ENCODE results near the gene COL26A1. TPM values are rescaled to one million over a fixed set of nuclear protein-coding genes. Genes with fewer than 3 reads are reported as not detected.

The COL26A1 gene
- total RNA-seq, 3 donors from 2014 or later = not detected

DNA sequence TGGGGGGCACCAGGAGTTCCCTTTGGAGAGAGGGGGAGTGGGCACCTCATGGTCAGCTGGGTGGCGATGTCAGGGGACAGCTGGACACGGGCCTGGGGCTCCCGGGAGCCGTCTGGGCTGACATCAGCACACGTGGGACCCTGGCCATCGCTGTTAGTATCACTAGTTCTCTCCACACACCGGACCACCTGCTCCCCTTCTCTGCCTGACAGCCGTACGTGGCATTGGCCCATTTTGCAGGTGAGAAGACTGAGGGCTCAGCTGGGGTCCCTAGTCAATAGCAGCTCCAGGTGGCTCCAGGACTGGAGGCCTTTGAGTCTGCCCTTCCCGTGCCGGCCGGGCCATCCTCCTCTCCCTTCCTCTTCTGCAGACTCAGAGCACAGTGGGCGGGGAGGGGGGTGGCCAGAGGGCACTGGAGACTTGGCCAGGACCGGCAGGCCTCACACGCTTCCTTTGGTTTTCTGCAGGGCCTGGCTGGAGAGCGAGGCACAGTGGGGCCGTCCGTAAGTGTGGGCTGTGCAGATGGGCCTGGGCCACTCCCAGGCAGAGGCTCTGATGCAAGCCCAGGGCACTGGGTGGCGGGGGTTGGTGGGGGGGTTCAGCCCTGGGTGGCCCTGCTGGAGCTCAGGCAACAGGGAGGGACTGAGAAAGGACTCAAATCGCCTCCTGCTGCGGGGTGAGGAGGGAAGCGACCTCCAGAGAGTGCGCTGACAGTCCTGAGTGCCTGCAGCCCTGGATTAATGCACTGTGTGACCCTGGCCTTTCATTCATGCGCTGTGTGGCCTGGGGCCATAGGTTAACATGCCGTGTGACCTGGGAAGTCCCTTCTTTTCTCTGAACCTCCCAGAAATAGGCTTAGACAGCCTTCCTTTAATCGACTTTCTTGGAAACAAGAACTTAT lies 188.2 kb downstream of the COL26A1 start:
- ATAC-seq = peak; percentile 22
- intact Hi-C loops (cut with DNase I, micrococcal nuclease) = no loop called here
- Histone ChIP-seq H3K36me3 (ENCODE audit: low read depth) (no peaks in the 10 kb centered on the region), H3K9me3 (no peaks in the 10 kb centered on the region), H3K4me3 (no peak overlapping the region), H3K4me1 (ENCODE audit: low read depth) (no peaks in the 10 kb centered on the region)
- TF ChIP-seq, protein P1, sequence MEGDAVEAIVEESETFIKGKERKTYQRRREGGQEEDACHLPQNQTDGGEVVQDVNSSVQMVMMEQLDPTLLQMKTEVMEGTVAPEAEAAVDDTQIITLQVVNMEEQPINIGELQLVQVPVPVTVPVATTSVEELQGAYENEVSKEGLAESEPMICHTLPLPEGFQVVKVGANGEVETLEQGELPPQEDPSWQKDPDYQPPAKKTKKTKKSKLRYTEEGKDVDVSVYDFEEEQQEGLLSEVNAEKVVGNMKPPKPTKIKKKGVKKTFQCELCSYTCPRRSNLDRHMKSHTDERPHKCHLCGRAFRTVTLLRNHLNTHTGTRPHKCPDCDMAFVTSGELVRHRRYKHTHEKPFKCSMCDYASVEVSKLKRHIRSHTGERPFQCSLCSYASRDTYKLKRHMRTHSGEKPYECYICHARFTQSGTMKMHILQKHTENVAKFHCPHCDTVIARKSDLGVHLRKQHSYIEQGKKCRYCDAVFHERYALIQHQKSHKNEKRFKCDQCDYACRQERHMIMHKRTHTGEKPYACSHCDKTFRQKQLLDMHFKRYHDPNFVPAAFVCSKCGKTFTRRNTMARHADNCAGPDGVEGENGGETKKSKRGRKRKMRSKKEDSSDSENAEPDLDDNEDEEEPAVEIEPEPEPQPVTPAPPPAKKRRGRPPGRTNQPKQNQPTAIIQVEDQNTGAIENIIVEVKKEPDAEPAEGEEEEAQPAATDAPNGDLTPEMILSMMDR (IDR thresholded peaks at IDR 0.05) = no peak
- no peak for DNase-seq

DNA sequence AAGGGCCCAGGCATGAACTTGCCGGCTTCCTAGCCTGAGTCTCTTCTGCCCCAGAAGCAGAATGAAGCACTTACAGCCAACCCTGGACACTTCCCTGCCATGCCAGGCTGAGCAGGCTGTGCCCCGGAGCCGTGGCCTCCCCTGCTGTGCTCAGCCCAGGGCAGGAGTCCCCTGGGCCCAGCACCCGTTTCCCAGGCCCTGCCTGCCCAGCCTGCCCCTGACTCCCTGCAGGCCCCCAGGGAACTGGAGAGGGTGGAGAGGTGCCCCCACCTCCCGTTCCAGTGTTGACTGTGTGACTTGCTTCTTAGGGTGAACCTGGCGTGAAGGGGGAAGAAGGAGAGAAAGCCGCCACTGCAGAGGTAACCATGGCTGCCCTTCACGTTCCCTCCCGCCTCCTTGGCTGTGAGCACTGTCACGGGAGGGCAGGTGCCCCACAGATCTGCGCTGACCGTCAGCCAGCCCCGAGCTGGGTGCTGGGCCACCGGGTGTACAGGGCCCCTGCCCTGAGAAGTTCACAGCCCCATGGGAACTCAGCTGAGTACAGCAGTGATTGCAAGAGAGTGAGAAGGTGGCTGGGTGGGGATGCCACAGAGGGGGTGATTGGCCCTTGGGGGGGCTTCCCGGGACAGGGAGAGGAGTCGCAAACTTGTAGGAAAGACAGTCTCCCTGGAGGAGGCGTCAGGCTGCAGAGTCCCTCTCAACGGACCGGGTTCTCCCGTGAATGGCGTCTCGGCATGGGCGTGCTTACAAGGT lies 190.5 kb downstream of the COL26A1 start:
- Histone ChIP-seq H3K9me3 (no peaks in the 10 kb centered on the region), H3K4me3 (no peak overlapping the region), H3K36me3 (ENCODE audit: low read depth) (no peaks in the 10 kb centered on the region), H3K4me1 (ENCODE audit: low read depth) (no peaks in the 10 kb centered on the region)
- no peak for ATAC-seq
- intact Hi-C loops (cut with DNase I, micrococcal nuclease) = no loop called here
- TF ChIP-seq, protein P1 (IDR thresholded peaks at IDR 0.05) = no peak
- no peak for DNase-seq

DNA sequence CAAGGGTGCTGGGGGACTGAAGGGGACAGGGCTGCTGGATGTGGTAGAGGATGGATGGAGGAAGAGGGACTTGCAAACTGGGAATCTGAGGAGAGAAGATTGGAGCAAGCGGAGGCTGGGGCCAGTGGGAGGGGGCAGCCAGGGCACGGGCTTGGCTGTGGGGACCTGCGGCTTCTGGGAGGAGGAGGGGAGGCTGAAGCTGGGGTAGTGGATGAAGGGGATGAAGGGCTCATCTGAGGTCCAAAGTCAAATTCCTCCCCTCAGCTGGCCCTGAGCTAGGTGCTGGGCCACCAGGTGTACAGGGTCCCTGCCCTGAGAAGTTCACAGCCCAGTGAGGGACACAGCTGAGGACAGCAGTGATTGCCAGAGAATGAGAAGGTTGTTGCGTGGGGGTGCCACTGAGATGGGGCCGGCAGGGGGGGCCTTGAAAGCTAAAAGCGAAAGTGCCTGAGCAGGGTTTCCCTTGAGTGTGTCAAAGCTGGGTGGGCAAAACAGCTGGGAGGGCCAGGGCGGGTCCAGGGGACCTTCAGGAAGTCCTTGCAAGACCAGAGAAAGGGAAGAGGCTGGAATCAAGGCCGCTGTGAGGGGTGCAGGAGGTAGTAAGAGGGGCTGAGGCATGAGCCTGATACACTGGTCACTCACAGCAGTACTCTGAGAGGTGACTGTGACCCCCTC lies 191.2 kb downstream of the COL26A1 start:
- Histone ChIP-seq H3K9me3 (no peaks in the 10 kb centered on the region), H3K4me3 (no peak overlapping the region), H3K4me1 (ENCODE audit: low read depth) (no peaks in the 10 kb centered on the region), H3K36me3 (ENCODE audit: low read depth) (no peaks in the 10 kb centered on the region)
- intact Hi-C loops (cut with DNase I, micrococcal nuclease) = no loop called here
- TF ChIP-seq, protein P1 (IDR thresholded peaks at IDR 0.05) = no peak
- DNase-seq (no peak), ATAC-seq (no peak)

DNA sequence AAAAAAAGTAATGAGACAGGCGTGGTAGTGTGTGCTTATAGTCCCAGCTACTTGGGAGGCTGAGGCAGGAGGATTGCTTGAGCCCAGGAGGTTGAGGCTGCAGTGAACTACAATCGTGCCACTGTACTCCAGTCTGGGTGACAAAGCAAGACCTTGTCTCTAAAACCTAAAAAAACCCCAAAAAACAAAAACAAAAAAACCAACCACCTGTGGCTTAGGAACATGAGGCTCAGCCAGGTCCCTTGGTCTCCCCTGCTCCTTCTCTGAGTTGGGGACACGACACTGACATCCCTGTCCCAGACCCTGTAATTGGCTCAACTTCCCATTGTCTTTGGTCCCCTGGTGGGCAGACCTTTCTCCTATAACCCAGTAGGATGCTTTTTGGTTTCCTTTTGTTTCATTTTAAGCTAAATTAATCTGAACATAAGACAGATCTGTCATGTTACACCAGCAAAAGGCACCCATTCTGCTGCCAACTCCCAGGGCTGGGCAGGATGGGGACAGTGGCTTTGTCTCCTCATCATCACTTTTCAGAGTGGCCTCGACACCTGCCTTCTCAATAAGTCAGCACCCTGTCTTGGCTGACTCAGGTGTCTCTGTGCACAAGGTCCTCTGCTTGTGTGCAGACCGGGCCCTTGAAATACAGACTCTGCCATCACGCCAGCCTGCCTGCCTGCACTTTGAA lies 192.1 kb downstream of the COL26A1 start:
- H3K4me1 ChIP-seq (ENCODE audit: low read depth) = no peaks in the 10 kb centered on the region
- intact Hi-C loops (cut with DNase I, micrococcal nuclease) = no loop called here
- no peak for DNase-seq
- no peak overlapping the region for H3K4me3 ChIP-seq
- no peaks in the 10 kb centered on the region for H3K36me3 ChIP-seq (ENCODE audit: low read depth)
- TF ChIP-seq, protein P1 (IDR thresholded peaks at IDR 0.05) = no peak
- no peak for ATAC-seq
- H3K9me3 ChIP-seq = no peaks in the 10 kb centered on the region

DNA sequence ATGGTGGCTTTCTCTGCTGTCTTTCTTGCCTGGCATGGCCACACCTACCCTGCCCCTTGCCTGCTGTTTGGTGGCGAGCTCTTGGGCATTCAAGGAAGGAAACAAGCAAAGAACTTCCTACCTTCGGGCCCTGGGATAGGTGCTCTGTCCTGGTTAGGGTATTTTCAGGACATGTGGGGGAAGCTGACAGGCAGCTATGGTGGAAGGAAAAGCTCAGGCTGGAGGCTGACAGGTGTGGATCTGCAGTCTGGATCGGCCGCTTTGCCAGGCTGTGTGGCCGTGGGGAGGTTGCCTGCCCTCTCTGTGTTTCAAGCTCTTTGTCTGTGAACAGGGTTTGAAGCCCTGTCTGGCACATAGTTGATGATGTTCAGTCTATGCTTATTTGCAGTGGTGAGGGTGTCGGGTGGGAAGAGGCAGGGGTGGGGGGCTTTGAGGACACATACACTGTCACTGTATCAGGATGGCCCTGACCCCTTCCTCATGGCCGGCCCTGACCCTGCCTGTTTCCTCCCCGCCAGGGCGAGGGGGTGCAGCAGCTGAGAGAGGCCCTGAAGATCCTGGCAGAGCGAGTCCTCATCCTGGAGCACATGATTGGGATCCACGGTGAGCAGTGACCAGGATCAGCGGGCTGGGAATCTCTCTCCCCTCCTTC lies 192.7 kb downstream of the COL26A1 start:
- Histone ChIP-seq H3K4me1 (ENCODE audit: low read depth) (no peaks in the 10 kb centered on the region), H3K9me3 (no peaks in the 10 kb centered on the region), H3K4me3 (no peak overlapping the region), H3K36me3 (ENCODE audit: low read depth) (no peaks in the 10 kb centered on the region)
- ATAC-seq (no peak), DNase-seq (no peak)
- TF ChIP-seq, protein P1 (IDR thresholded peaks at IDR 0.05) = no peak
- intact Hi-C loops (cut with DNase I, micrococcal nuclease) = no loop called here
